HT-29 (cell line): ENCODE measurements around the gene NARF. TPM values are rescaled to one million over a fixed set of nuclear protein-coding genes. Genes with fewer than 3 reads are reported as not detected.
A peak's percentile ranks its signal among the peaks of the same experiment; 100 is the strongest.
"Not testable (repeated sequence)": the region's sequence is repeated elsewhere in the genome, so short reads cannot be mapped to it uniquely, and the experiment has no call there.

Experiments used
- DNase-seq: peaks from one replicate; pipeline ENCODE4 v3.0.0-alpha.2; 2015; ENCODE audit warnings: low spot score
- total RNA-seq: library from RNA; depleted of rRNA; stranded (reverse); fragments of >200 nt; shearing (Covaris generic); gene quantifications from 2 replicates; pipeline ENCODE4 v1.2.3, GENCODE V29; 2014

Gene NARF
- total RNA-seq, 1 experiment from 2014 or later: 30.5 TPM

- DNase-seq: peak; percentile 84
Measured at GRCh38 chr17:82496529-82497434, 38.2 kb downstream of the NARF start.

GRCh38 chr17:82497483-82498405 is 39.2 kb downstream of the NARF start:
- DNase-seq: peak; percentile 42

- no peak for DNase-seq
Measured at GRCh38 chr17:82502207-82502606, 43.7 kb downstream of the NARF start.

- DNase-seq: no peak
Measured at GRCh38 chr17:82503094-82503727, 44.7 kb downstream of the NARF start.

DNA sequence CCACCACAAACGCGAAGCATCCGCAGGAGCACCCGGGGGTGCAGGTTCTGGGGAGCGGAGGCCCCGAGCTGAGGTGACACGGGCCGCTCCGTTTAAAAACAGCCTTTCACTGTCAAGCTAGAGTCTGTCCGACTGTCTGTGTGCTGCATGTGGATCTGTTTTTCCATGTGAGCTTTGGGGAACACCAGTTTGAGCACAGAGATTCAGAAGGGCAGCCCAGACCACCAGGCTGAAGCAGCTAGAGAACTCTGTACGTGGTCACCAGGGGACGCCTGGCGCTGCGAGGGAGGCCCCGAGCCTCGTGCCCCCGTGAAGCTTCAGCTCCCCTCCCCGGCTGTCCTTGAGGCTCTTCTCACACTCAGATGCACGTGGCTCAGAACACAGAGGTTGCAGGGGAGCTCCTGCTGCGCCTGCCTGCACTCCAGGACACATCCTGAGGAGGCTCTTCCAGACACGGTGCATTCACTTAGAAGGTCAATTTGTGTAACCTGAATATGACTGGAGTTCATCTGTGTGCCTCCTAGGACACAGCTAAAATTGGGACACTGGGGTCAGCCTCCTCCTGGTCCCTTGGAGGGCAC is 45.3 kb downstream of the NARF start:
- DNase-seq: no peak

DNA sequence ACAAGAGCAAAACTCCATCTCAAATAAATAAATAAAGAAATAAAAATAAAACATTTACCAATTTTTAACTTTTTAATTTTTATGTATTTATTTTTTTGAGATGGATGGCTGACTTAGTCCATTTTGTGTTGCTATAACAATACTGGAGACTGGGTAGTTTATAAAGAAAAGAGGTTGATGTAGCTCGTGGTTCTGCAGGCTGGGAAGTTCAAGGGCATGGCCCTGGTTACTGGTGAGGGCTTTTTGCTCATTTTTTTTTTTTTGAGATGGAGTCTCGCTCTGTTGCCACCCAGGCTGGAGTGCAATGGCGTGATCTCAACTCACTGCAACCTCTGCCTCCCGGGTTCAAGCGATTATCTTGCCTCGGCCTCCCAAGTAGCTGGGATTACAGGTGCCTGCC is 46.8 kb downstream of the NARF start:
- DNase-seq: no peak

- DNase-seq: not testable (repeated sequence)
Measured at GRCh38 chr17:82506402-82506801, 47.9 kb downstream of the NARF start.

DNA sequence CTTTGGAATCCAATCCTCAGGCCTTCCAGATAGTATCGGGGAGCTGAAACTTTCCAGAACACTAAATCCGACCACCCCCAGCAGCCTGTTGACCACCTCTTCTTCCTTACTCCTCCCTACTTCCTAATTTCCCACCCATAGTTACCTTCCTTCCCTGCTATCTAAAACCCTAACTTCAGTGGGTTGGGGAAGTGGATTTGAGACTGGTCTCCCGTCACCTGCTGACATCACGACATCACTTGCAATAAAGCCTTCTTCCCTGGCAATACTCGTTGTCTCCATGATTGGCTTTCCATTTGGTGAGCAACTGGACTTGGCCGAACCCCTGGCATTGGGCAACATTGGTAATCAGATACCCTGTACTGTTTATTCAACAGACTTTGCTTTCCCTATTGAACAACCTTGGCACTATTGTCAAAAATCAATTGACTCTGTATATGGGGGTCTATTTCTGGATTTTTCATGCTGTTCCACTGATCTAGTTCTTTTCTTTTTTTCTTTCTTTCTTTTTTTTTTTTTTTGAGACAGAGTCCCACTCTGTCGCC is 49.2 kb downstream of the NARF start:
- no peak for DNase-seq

- not testable (repeated sequence) for DNase-seq
Measured at GRCh38 chr17:82511642-82512041, 53.1 kb downstream of the NARF start.

DNA sequence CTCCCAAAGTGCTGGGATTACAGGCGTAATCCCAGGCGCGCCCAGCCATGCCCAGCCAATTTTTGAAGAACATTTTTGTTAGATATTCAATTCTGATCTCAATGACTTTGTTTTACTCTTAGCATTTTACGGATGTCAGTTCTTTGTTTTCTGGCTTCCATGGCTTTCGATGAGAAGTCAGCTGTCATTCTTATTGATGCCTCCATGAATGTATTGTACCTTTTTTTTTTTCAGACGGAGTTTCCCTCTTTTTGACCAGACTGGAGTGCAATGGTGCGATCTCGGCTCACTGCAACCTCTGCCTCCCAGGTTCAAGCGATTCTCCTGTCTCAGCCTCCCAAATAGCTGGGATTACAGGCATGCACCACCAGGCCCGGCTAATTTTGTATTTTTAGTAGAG is 55.3 kb downstream of the NARF start:
- DNase-seq: not testable (repeated sequence)

- no peak for DNase-seq
Measured at GRCh38 chr17:82517230-82517865, 58.8 kb downstream of the NARF start.

DNA sequence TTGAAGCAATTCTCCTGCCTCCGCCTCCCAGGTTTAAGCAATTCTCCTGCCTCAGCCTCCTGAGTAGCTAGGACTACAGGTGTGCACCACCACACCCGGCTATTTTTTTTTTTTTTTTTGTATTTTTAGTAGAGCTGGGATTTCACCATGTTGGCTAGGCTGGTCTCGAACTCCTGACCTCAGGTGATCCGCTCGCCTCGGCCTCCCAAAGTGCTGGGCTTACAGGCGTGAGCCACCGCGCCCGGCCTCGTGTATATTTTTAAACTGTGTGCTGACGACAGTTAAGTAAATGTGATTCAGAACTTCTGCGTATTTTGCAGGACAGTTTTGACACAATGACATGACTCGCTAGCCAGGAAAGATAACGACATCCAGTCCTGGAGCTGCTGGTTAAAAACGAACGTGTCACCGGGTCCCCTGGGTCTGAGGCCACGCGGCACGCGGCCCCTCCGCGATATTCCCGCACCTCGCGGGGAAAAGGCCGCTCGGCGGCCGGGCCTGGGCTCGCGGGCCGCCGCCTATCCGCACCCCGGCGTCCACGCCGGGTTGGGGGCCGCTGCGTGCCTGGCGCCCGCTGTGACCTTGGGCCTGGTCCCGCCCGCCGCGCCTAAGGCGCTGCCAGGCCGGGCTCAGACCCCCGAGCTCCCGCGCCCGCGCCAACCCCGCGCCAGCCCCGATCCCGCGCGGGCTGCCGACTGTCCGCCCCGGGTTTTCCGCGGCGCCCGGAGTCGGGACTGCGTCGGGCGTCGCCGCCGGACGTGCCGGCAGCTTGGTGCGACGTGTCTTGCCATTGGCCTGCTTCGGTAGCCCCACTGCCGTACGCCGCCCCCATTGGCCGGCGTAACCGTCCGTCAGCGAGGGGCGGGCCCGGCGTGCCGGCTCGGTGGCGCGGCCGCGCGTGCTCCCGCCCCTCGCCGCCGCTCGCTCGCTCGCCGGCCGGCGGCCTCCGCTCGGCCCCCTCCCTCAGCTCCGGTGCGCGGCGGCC is 60.6 kb downstream of the NARF start, which contains the start of gene FOXK2:
Gene FOXK2, plus strand, starts transcription at position 907 of the 985 bp plus-strand sequence. CDS start 157 bp downstream, outside the sequence.
- peak; percentile 93 for DNase-seq

GRCh38 chr17:82519971-82520903 is 61.7 kb downstream of the NARF start:
- DNase-seq: no peak

GRCh38 chr17:82524540-82524939 is 66.0 kb downstream of the NARF start:
- no peak for DNase-seq

GRCh38 chr17:82525712-82526111 is 67.2 kb downstream of the NARF start:
- no peak for DNase-seq

- DNase-seq: no peak
Measured at GRCh38 chr17:82527898-82528297, 69.4 kb downstream of the NARF start.

- DNase-seq: peak; percentile 90
Measured at GRCh38 chr17:82528484-82529265, 70.1 kb downstream of the NARF start.
